Measurements from ENCODE around the gene SLC13A4.

DNA sequence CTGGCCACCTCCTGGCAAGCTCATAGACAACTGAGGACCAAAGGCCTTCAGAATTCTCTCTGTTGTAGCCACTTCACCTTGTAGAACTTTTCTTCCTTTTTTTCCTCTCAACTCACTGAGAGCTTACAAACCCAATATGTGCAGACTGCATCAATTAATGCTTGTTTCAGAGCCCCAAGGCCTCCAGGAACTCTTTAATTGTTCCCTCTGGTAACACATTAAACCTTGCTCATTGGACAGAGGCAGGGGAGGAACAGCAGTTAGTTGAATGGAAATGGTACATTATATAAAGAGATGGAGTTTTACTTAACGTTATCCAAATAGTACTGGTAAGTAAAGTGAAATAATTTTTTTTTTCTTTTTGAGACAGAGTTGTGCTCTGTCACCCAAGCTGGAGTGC lies 40.5 kb downstream of the SLC13A4 start:
- TF ChIP-seq CEBPB (IDR thresholded peaks at IDR 0.05; ENCODE audit: low read depth, low read length): no peak
- TF ChIP-seq FOS (IDR thresholded peaks at IDR 0.05; ENCODE audit: low read depth, low read length): no peak
- no peak for TF ChIP-seq RAD21 (IDR thresholded peaks at IDR 0.05; ENCODE audit: low read length)

Data from IMR-90 (cell line).